ENCODE results near the gene TMEM87A.

GRCh38 chr15:42240823-42241222 is 32.4 kb downstream of the TMEM87A start:
- TF ChIP-seq RARB (CRISPR knock-in tag; IDR thresholded peaks at IDR 0.05) (no peak), CTCF (IDR thresholded peaks at IDR 0.05) (no peak), POLR2A (IDR thresholded peaks at IDR 0.05; ENCODE audit: low read length) (no peak)

All from A549 (cell line).